Measurements from ENCODE around the gene OR4K5.

OR4K5 gene

GRCh38 chr14:19902409-19902808 lies 18.0 kb upstream of the OR4K5 start:
- TF ChIP-seq CTCF (IDR thresholded peaks at IDR 0.05; ENCODE audit: extremely low read depth, insufficient read depth, missing control alignments), result no peak
- DNase-seq (ENCODE audit: low spot score), result no peak

GRCh38 chr14:19906665-19907064 lies 13.7 kb upstream of the OR4K5 start:
- in situ Hi-C loops (cut with MboI; ENCODE audit: low pct_unique_long_range_greater_than_20kb, low sequenced_read_pairs, unreplicated experiment), result no loop called here
- TF ChIP-seq CTCF (IDR thresholded peaks at IDR 0.05; ENCODE audit: extremely low read depth, insufficient read depth, missing control alignments), result no peak
- no peak for DNase-seq (ENCODE audit: low spot score)

More at GRCh38 chr14:19902409-19902808, 18.0 kb upstream of the OR4K5 start:
- in situ Hi-C loops (cut with MboI; ENCODE audit: low pct_unique_long_range_greater_than_20kb, low sequenced_read_pairs, unreplicated experiment), result no loop called here

GRCh38 chr14:19911114-19911513 lies 9.3 kb upstream of the OR4K5 start:
- DNase-seq (ENCODE audit: low spot score), result no peak
- no peak for TF ChIP-seq CTCF (IDR thresholded peaks at IDR 0.05; ENCODE audit: extremely low read depth, insufficient read depth, missing control alignments)
- in situ Hi-C loops (cut with MboI; ENCODE audit: low pct_unique_long_range_greater_than_20kb, low sequenced_read_pairs, unreplicated experiment), result no loop called here

- TF ChIP-seq CTCF (IDR thresholded peaks at IDR 0.05; ENCODE audit: extremely low read depth, insufficient read depth, missing control alignments), result no peak
- in situ Hi-C loops (cut with MboI; ENCODE audit: low pct_unique_long_range_greater_than_20kb, low sequenced_read_pairs, unreplicated experiment), result no loop called here
- DNase-seq (ENCODE audit: low spot score), result no peak
Measured at GRCh38 chr14:19917243-19917642, 3.2 kb upstream of the OR4K5 start.

GRCh38 chr14:19917955-19918518 lies 2.4 kb upstream of the OR4K5 start:
- no peak for DNase-seq (ENCODE audit: low spot score)
- in situ Hi-C loops (cut with MboI; ENCODE audit: low pct_unique_long_range_greater_than_20kb, low sequenced_read_pairs, unreplicated experiment), result no loop called here
- TF ChIP-seq CTCF (IDR thresholded peaks at IDR 0.05; ENCODE audit: extremely low read depth, insufficient read depth, missing control alignments), result no peak

GRCh38 chr14:19918553-19919264 lies 1.7 kb upstream of the OR4K5 start:
- in situ Hi-C loops (cut with MboI; ENCODE audit: low pct_unique_long_range_greater_than_20kb, low sequenced_read_pairs, unreplicated experiment), result no loop called here
- no peak for TF ChIP-seq CTCF (IDR thresholded peaks at IDR 0.05; ENCODE audit: extremely low read depth, insufficient read depth, missing control alignments)
- no peak for DNase-seq (ENCODE audit: low spot score)

Measured in GM13977 (cell line).